Measurements from ENCODE around the gene GPC2. TPM values are rescaled to one million over a fixed set of nuclear protein-coding genes. Genes with fewer than 3 reads are reported as not detected.

Gene GPC2
- 2.2 and 3.0 TPM in 2 replicates for total RNA-seq

GRCh38 chr7:100177045-100178001, at the start of gene GPC2, which contains the start of gene STAG3:
TSS of gene GPC2 (minus strand) at chr7:100177381. CDS start at chr7:100177199, 182 bp downstream.
TSS of gene STAG3 (plus strand) at chr7:100177918. CDS start at chr7:100180557, 2,639 bp downstream.

GRCh38 chr7:100219801-100220585, 42.8 kb upstream of the GPC2 start, which contains the start of gene PVRIG:
TSS of gene PVRIG (plus strand) at chr7:100219949. CDS start at chr7:100219971, 22 bp downstream.

GRCh38 chr7:100158229-100159098, 18.7 kb downstream of the GPC2 start, which contains the start of gene TRAPPC14:
TSS of gene TRAPPC14 (minus strand) at chr7:100158723. CDS start at chr7:100158499, 224 bp downstream.

GRCh38 chr7:100148559-100149328, 28.4 kb downstream of the GPC2 start, which contains the start of gene LAMTOR4:
TSS of gene LAMTOR4 (plus strand) at chr7:100148918. CDS start at chr7:100148973, 55 bp downstream.

GRCh38 chr7:100126931-100127865, 50.0 kb downstream of the GPC2 start, which contains the start of gene MBLAC1:
TSS of gene MBLAC1 (plus strand) at chr7:100126967. CDS start at chr7:100127396, 429 bp downstream.

Other genes with a start within 250 kb of the GPC2 start
- gene GJC3, start 247.8 kb downstream of the GPC2 start, total RNA-seq = 0.24 and 0.64 TPM in 2 replicates
- 0.21 and 0.48 TPM in 2 replicates for gene AZGP1, start 201.3 kb downstream of the GPC2 start, total RNA-seq
- 39.4 and 44.3 TPM in 2 replicates for gene ZKSCAN1, start 161.8 kb downstream of the GPC2 start, total RNA-seq
- 7.7 and 10.9 TPM in 2 replicates for gene ZSCAN21, start 127.6 kb downstream of the GPC2 start, total RNA-seq
- gene ZNF3, start 95.7 kb downstream of the GPC2 start, total RNA-seq = 16.0 and 33.5 TPM in 2 replicates
- 35.7 and 53.5 TPM in 2 replicates for gene COPS6, start 88.4 kb downstream of the GPC2 start, total RNA-seq
- 21.3 and 34.5 TPM in 2 replicates for gene MCM7, start 76.0 kb downstream of the GPC2 start, total RNA-seq
- gene AP4M1, start 75.7 kb downstream of the GPC2 start, total RNA-seq = 16.6 and 30.6 TPM in 2 replicates
- gene TAF6, start 58.0 kb downstream of the GPC2 start, total RNA-seq = 25.8 and 34.3 TPM in 2 replicates
- 3.0 and 4.8 TPM in 2 replicates for gene CNPY4, start 57.7 kb downstream of the GPC2 start, total RNA-seq
- gene MBLAC1, start 50.4 kb downstream of the GPC2 start, total RNA-seq = 1.3 and 1.7 TPM in 2 replicates
- 55.4 and 59.5 TPM in 2 replicates for gene LAMTOR4, start 28.5 kb downstream of the GPC2 start, total RNA-seq
- gene TRAPPC14, start 18.7 kb downstream of the GPC2 start, total RNA-seq = 3.1 and 4.0 TPM in 2 replicates
- 0.43 and 0.72 TPM in 2 replicates for gene GAL3ST4, start 8.8 kb downstream of the GPC2 start, total RNA-seq
- 0.72 and 1.3 TPM in 2 replicates for gene STAG3, start 537 bp upstream of the GPC2 start, total RNA-seq
- gene PVRIG, start 42.6 kb upstream of the GPC2 start, total RNA-seq = not detected in 2 replicates
- not detected in 2 replicates for gene SPDYE3, start 130.3 kb upstream of the GPC2 start, total RNA-seq
- 3.2 and 5.8 TPM in 2 replicates for gene PILRB, start 180.7 kb upstream of the GPC2 start, total RNA-seq
- gene PILRA, start 196.1 kb upstream of the GPC2 start, total RNA-seq = under 0.01 TPM in 1 of 2 replicates, not detected in the other